OCI-M1 (cell line): Measurements from ENCODE around the gene HELZ.
"Not testable (repeated sequence)": the region's sequence is repeated elsewhere in the genome, so short reads cannot be mapped to it uniquely, and the experiment has no call there.

Experiments
- DNase-seq: peaks from one replicate; lab custom pipeline; 2025; lab: John Stamatoyannopoulos, UW

The HELZ gene

DNA sequence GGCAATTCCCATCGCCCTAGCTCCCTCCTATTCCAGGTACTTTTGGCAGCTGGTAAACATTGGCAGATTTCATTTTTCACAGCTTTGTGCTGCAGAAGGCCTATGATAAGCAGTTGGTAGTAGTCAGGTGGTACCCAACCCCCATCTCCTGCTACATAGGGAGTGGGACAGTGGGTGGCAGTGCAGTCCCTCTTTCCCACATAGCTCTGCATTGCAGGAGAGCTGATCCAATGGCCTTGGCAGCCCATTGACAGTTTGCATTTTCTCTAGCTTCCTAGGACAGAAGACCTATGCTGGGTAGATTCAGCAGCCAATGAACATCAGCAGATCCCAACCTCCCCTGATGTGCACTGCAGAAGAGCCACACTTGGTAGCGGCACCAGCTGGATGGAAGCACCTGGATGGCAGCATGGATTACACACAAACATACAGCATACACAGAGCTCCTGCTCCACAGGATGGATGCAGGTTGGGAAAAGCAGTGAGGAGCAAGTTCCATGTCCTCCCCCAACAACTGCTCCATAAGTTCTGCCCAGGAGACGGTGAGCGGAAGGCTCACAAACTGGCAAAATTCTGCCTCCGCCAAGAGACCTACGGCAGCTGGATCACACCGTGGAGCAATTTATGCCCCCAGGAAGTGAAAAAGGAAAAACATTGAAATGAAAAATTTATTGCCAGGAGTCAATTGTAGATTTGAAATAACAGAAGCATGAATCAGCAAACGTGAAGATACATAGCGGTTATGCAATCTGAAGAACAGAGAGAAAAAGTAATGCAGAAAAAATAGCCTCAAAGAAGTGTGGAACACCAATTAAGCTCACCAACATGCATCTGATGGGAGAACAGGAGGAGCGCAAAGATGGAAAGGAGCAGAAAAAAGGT is 105.0 kb downstream of the HELZ start:
- DNase-seq: peak; percentile 55

DNA sequence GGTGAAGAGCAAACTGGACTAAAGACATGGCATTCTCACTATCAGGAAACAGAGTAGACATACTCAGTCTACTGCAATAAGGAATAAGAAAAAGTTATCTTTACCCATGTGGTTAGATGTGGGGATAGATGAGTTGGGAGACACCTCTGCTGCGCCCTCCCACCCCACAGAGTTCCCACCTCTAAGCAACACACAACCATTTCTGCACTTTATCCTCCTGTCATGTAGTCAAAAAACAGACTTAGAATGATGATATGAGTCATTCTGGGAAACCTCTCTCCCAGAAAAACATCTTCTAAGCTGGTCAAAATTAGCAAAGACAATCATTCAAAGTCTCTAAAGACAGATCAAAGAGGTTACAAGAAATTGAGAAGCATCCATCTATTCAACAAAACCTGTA is 105.7 kb downstream of the HELZ start:
- DNase-seq: no peak

DNA sequence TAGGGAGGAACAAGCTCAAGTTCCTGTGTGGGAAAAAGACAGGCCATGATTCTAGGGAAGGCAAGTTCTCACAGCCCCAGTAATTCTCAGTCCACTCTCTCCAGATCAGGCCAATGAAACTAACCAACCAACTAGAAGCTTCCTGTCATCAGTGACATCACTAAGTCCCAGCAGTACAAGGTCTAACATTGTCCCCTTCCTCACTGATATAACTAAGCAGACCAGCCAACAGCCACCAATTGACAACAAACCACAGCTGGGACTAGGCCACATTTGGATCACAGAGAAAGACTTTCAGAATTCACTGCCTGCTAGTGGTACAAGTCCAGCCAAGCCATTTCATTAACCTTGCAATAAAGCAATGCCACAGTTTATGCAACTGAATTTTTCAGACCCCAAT is 106.6 kb downstream of the HELZ start:
- no peak for DNase-seq

DNA sequence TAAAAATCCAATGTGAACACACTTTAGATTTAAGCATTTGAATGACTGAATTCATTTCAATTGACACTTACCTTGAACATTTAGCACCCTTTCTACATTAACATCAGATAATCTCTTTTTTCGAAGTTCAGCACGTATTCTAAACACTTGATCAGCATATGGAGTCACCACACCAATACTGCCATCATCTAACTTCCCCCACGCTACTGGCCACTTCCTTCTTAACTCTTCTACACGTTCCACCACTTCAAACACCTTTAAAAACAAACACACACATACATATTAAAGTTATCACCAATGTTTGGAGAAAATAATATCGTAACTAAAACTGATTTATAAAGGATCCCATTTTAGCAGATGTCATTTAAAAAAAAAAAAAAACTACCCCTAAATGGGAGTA is 107.1 kb downstream of the HELZ start:
- DNase-seq: no peak

DNA sequence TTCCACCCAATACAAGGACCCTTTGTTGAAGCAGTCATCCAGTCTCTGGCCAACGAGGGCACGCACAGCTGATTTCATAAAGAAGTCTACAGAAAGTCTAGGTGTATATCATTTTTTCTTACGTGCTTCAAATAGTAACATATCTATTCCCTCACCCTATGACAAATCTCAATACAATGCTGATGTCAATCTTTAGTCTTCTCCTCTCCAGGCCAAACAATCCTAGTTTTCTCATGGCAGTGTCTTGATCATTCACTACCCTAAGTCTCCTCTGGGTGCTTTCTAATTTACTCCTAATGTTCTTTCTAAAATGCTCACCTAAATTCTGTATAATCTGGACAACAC is 108.0 kb downstream of the HELZ start:
- DNase-seq: no peak

DNA sequence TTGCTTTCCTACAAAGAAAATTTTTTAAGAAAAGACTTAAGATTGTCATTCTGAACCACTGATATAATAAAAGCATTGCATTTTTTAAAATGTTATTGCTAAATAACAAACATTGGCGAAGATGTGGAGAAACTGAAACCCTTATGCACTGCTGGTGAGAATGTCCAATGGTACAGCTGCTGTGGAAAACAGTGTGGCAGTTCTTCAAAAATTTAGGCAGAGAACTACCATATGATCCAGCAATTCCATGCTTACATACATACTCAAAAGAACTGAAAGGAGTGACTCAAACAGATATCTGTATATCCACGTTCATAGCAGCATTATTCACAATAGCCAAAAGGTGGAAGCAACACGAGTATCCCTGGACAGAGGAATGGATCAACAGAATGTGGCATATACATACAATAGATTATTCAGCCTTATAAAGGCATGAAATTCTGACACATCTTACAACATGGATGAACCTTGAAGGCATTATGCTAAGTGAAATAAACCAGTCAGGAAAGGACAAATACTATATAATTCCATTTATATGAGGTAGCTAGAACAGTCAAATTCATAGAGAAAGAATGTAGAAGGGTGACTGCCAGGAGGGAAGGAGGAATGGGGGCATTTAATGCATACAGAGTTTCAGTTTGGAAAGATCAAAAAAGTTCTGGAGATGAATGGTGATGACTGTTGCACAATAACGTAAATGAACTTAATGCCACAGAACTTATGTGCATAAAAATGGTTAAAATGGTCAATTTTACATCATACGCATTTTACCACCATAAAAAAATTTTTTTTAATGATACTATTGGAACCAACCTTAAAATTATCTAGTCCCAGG is 108.6 kb downstream of the HELZ start:
- DNase-seq: no peak

DNA sequence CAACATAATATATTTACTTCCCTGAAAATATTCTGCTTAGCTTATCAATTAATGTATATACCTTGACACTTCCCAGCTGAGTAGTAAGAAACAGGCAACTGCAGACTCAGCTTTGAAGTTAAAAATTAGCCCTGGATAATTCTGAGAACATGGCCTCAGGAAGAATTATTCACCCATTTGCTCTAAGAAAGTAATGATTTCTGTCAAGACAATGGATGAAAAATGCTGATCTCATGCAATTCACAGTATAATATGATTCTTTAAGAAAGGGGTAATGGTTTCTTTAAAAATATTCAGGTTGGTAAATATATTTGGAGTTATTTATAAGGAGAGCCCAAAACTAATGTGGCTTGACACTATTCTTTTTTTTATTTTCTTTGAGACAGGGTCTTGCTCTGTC is 111.8 kb downstream of the HELZ start:
- DNase-seq: no peak

DNA sequence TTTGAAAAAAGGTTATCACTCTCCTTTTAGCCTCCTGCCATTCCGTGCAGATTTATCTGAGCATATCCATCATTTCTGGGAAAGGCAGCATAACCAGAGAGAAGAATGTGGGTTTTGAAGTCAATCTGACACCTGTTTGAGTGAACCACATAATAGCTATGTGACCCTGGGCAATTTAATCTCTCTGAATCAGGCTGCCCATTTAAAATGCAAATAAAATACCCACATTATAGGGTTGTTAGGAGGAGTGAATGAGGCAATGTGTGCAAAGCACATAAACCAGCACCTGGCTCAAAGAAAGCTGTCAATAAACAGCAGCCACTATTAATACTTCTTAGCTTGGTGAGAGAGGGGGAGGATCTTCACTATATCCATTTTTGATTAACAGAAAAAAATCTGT is 112.6 kb downstream of the HELZ start:
- no peak for DNase-seq

DNA sequence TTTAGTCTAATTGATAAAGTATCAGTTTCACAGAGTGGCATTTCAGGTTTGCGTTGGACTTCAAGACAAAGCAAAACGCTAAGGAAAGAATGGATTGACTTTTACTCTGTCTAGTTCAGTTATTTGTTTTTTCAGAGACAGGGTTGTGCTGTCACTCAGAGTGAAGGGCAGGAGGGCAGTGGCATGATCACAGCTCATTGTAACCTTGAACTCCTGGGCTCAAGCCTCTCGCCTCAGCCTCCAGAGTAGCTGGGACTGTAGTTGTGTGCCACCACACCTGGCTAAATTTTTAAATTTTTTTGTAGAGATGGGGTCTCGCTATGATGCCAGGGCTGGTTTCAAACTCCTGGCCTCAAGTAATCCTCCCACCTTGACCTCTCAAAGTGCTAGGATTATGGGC is 114.2 kb downstream of the HELZ start:
- no peak for DNase-seq

DNA sequence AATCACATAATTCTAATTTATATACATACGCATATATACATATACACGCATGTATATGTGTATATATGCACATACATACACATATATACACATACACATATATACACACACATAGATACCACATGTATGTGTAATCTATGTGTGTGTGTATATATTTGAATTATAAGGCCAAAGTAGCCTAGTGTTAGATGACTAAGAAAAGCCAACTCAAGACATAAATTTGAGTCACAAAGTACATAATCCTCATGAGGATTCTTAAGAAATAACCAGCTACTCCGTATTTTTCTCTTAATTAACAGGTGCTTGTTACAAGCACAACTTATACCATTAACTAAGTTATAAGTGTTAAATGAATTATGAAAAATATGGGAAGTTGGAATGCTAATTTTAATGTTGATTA is 115.7 kb downstream of the HELZ start:
- DNase-seq: no peak

DNA sequence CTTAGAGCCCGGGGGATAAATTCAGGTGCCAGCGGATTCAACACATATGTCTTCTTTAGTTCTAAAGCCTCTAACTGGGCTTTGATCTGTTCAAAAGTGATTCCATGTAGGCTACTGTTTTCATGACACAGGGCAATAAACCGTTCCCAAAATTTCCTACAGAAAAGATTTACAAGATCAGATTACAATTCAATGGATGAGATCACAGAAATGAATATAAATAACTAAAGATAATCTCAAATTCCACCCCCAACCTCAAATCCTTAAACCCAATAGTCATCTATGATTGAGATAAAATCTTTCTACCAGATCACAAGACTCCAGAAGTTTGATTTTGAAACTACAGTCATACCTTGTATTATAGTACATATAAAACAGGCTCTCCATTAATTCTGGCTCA is 116.3 kb downstream of the HELZ start:
- DNase-seq: no peak

DNA sequence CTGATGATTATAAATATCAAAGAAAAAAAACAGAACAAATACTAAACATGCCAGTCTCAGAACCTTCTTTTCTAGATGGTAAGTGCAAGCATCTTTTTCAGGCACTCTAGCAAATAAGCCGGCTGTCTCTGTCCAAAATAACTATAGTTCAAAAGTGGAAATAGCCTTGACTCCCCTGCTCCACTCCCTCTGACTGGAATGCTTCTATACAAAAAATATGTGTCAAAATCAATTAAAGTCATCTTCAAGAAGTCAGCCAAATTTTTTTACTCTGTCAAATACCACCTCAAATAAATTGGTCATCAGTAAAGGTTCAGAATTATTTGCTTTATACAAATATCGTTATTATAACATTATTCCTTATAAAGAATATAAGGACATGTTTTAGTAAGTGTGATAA is 117.1 kb downstream of the HELZ start:
- no peak for DNase-seq

DNA sequence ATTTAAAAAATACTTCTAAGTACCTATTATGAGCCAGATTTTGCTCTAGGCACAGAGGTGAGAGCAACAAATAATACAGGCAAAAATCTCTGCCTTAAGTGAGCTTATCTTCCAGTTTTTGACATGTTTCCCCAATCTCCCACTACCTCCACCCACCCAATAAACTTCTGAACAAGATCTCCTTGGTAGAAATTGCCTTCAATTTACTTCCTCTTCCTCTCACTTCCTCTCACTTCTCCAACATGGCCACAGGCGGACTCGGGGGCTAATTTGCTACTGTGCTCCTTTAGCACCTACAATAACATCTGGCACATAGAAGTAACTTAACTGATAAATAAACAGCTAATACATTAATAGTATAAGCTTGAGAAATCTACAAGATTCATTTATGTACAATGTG is 118.0 kb downstream of the HELZ start:
- peak; percentile 37 for DNase-seq

DNA sequence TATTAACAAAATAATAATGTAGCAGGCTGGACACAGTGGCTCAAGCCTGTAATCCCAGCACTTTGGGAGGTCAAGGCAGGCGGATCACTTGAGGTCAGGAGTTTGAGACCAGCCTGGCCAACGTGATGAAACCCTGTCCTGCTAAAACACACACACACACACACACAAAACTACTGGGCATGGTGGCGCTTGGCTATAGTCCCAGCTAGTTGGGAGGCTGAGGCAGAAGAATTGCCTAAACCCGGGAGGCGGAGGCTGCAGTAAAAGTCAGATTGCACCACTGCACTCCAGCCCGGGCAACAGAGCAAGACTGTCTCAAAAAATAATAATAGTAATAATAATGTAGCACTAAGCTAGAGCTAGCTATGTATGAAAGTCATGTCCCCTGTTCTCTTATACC is 118.5 kb downstream of the HELZ start:
- DNase-seq: not testable (repeated sequence)

DNA sequence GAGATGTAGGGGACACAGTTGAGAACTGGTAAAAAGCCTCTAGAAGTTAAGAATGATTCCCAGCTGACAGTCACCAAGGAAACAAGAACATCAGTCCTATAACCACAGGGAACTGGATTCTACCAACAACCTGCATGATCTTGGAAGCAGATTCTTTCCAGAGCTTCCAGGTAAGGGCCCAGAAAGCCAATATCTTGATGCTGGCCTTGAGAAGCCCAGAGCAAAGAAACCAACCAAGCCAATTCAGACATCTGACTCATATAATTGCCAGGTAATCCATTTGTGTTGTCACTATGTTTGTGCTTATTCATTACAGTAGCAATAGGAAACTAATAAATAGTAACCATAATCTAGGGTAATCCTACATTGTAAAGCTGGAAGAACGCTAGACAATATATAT is 119.1 kb downstream of the HELZ start:
- no peak for DNase-seq

DNA sequence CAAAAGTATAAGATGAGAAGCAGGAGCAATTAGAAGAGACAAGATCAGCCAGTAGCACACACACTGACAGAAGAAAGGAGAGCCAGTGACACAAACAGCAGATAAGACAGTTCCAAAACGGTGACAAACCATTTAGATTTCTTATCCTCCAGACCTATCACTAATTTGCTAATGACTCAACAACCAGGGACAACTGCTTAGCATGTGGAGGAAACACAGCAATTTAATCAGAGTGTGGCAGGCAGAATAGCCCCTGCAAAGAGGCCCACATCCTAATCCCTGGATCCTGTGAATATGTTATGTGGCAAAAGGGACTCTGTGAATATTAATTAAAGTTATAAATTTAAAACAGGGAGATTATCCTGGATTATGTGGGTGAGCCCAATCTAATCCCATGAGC is 119.6 kb downstream of the HELZ start:
- DNase-seq: no peak

DNA sequence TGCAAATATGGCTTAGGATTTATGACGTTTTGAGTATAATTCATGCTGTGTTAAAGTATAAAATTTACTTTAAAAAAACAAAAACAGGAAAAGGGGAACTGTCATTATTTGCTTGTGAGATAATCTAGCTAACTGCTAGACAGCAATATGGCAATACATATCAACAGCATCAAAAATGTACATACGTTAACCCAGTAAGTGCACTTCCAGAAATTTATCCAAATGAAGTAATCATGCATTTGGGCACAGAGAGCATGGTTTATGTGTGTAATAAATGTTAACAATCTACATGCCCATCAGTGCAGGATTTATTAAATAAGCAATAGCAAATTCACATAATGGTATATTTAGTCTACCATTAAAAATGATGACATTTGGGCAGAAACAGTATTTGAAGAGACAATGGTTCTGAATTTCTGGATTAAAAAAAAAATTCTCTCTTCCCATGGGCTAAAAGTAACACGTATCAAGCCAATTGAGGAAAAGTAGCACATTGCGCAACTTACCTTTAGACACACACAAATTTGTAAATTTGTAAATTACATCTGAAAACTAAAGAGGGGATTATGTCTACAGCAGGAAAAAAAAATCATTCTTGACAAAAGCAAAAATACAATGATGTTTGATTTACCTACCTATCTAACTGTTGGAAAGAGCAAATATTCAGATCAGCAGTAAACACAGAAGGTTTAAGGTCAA is 120.4 kb downstream of the HELZ start:
- DNase-seq: no peak

DNA sequence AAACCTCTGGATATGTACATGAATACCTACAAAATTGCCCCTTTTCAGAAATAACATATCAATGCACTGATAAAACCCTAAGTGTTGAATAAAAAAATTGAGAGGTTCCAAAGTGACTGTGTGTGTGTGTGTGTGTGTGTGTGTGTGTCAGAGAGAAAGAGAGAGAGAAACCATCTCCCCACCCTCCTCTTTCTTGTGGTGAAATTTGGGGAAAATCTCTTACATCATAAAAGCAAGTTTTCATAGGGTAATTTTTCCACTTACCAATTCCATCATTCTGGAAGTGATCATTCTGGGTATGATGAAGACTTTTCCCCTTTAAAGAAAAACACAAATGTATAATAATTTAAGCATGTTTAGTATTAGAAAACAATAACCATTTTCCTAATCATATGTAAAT is 121.3 kb downstream of the HELZ start:
- DNase-seq: no peak

DNA sequence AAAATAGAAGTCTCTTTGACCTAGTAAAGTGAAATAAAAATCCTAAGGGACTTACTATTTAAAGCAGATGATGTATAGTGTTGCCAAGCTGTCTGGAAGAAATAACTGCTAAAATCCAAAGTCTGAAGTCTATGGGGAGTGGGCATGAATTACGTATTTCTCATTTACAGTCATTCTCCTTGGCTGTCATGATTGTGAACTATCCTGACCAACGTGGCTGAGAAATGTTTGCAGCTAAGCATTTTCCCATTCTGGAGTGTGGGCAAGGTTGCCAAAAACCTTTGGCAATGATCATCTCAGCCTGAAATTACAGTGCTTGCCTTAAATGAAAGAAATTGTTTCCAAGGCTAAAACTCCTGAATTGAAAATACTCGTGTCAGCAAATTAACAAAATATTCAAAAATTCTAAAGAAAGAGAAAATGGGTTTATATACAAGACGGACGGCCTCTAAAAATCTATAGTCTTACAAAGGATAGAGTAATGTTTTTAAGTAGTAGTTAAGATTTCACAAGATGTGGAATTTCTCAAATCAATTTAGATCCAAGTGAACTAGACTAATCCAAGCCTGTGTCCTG is 123.6 kb downstream of the HELZ start:
- no peak for DNase-seq

DNA sequence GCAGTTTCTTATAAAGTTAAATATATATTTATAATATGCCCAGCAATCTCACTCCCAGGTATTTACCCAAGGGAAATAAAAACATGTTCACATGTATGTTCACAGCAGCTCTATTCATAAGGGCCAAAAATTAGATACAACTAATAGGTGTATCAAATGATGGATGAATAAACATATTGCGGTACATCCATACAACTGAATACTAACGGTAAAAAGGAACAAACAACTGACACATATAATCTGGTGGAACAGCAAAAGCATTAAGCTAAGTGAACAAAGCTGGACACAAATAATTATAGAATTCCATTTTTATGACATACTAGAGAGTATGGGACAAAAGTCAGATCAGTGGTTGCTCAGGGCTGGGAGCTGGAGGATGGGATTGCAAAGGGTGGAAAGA is 125.9 kb downstream of the HELZ start:
- no peak for DNase-seq

DNA sequence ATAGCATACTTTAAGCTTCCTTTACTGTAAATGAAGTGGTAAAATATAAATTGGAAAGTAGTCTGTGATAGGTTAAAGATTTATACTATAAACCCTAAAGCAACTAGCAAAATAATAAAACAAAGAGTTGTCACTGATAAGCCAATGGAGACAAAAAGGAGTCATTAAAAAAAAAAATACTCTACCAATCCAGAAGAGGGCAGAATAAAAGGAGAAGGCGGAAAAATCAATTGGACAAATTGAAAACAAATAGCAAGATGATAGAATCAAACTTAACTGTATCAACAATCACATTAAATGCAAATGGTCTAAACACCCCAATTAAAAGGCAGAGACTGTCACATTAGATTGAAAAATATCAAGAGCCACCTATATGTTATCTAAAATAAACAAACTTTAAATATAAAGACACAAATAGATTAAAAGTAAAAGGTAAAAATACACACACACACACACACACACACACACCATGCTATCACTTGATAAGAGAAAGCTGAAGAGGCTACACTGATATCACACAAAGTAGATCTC is 128.9 kb downstream of the HELZ start:
- peak; percentile 28 for DNase-seq

DNA sequence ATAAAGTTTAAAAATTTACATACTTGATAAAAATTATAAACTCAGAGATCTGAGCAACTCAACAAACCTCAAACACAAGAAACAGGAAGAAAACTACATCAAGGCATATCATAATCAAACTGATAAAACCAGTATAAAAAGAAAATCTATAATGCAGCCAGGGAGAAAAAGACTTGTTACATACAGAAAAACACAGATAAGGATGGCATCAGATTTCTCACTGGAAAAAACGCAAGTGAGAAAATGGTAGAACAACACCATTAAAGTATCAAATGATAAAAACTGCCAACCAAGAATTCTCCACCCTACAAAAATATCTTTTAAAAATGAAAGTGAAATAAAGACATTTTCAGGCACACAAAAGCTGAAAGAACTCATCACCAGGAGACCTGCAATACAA is 129.6 kb downstream of the HELZ start:
- DNase-seq: peak; percentile 37
